Measurements from ENCODE around the gene ZBTB34.

Gene ZBTB34

GRCh38 chr9:126833710-126834345, 26.6 kb upstream of the ZBTB34 start:
- no peak overlapping the region for H3K4me3 ChIP-seq (replicated peaks; ENCODE audit: low read depth, low read length)
- DNase-seq (ENCODE audit: low read depth), result no peak
- TF ChIP-seq CTCF (IDR thresholded peaks at IDR 0.05; ENCODE audit: low read length, missing control alignments), result no peak

- TF ChIP-seq CTCF (IDR thresholded peaks at IDR 0.05; ENCODE audit: low read length, missing control alignments), result no peak
- no peak overlapping the region for H3K4me3 ChIP-seq (replicated peaks; ENCODE audit: low read depth, low read length)
- no peak for DNase-seq (ENCODE audit: low read depth)
These were observed 25.8 kb upstream of the ZBTB34 start for GRCh38 chr9:126834672-126835071.

- DNase-seq (ENCODE audit: low read depth), result no peak
- no peak overlapping the region for H3K4me3 ChIP-seq (replicated peaks; ENCODE audit: low read depth, low read length)
- no peak for TF ChIP-seq CTCF (IDR thresholded peaks at IDR 0.05; ENCODE audit: low read length, missing control alignments)
These were observed 24.2 kb upstream of the ZBTB34 start for GRCh38 chr9:126836216-126836615.

- DNase-seq (ENCODE audit: low read depth), result no peak
- no peak overlapping the region for H3K4me3 ChIP-seq (replicated peaks; ENCODE audit: low read depth, low read length)
- TF ChIP-seq CTCF (IDR thresholded peaks at IDR 0.05; ENCODE audit: low read length, missing control alignments), result no peak
These were observed 22.2 kb upstream of the ZBTB34 start for GRCh38 chr9:126838055-126838811.

GRCh38 chr9:126838895-126839294, 21.5 kb upstream of the ZBTB34 start:
- no peak for TF ChIP-seq CTCF (IDR thresholded peaks at IDR 0.05; ENCODE audit: low read length, missing control alignments)
- DNase-seq (ENCODE audit: low read depth), result no peak
- H3K4me3 ChIP-seq (replicated peaks; ENCODE audit: low read depth, low read length), result no peak overlapping the region

- no peak for TF ChIP-seq CTCF (IDR thresholded peaks at IDR 0.05; ENCODE audit: low read length, missing control alignments)
- no peak for DNase-seq (ENCODE audit: low read depth)
- no peak overlapping the region for H3K4me3 ChIP-seq (replicated peaks; ENCODE audit: low read depth, low read length)
These were observed 21.1 kb upstream of the ZBTB34 start for GRCh38 chr9:126839301-126839700.

All from fibroblast of pulmonary artery (primary cell).